ENCODE measurements around the gene GP9.
"Not testable (repeated sequence)": the region's sequence is repeated elsewhere in the genome, so short reads cannot be mapped to it uniquely, and the experiment has no call there.

The GP9 gene

GRCh38 chr3:129106866-129107565, 46.4 kb downstream of the GP9 start:
- ChIA-PET POLR2A (no interaction called here), CTCF (interaction anchor here (1.0 to 1.3 kb wide), 3 partner anchors 9 to 53 kb away, joined by 3 to 4 read pairs (median 3); no protein-coding TSS in a partner anchor)
- TF ChIP-seq CTCF (IDR thresholded peaks at IDR 0.05; ENCODE audit: insufficient read depth, low read length, missing control alignments) = no peak
- no peak for DNase-seq (ENCODE audit: low read depth, low spot score)
- H3K4me3 ChIP-seq (ENCODE audit: low read depth, low read length) = no peak overlapping the region

GRCh38 chr3:129107793-129108192, 47.2 kb downstream of the GP9 start:
- TF ChIP-seq CTCF (IDR thresholded peaks at IDR 0.05; ENCODE audit: insufficient read depth, low read length, missing control alignments) = no peak
- POLR2A ChIA-PET = interaction anchor here (0.6 kb wide), 1 partner anchor 30 kb away, joined by 3 read pairs; no protein-coding TSS in a partner anchor
- no peak for DNase-seq (ENCODE audit: low read depth, low spot score)
- H3K4me3 ChIP-seq (ENCODE audit: low read depth, low read length) = no peak overlapping the region
- CTCF ChIA-PET = interaction anchor here (1.0 to 1.5 kb wide), 2 partner anchors 39 to 138 kb away, joined by 3 to 4 read pairs; no protein-coding TSS in a partner anchor

- POLR2A ChIA-PET = not testable (repeated sequence)
Observed at GRCh38 chr3:129111076-129111780, 50.6 kb downstream of the GP9 start.

More at GRCh38 chr3:129111076-129111780, 50.6 kb downstream of the GP9 start:
- H3K4me3 ChIP-seq (ENCODE audit: low read depth, low read length); DNase-seq (ENCODE audit: low read depth, low spot score): not testable (repeated sequence)
- CTCF ChIA-PET = interaction anchor here (2.7 kb wide), 1 partner anchor 141 kb away, joined by 10 read pairs; no protein-coding TSS in a partner anchor

Data from AG04449 (cell line).